ENCODE data around the gene TMEM145. TPM values are rescaled to one million over a fixed set of nuclear protein-coding genes. Genes with fewer than 3 reads are reported as not detected.
A peak's percentile ranks its signal among the peaks of the same experiment; 100 is the strongest.

TMEM145 gene
- total and polyA plus RNA-seq, 9 of the 15 experiments (the other 6 are each of a cell fraction or from before 2014, with no cell fraction given): 0.80 to 5.5 (median 1.9) TPM; not detected in 3

DNA sequence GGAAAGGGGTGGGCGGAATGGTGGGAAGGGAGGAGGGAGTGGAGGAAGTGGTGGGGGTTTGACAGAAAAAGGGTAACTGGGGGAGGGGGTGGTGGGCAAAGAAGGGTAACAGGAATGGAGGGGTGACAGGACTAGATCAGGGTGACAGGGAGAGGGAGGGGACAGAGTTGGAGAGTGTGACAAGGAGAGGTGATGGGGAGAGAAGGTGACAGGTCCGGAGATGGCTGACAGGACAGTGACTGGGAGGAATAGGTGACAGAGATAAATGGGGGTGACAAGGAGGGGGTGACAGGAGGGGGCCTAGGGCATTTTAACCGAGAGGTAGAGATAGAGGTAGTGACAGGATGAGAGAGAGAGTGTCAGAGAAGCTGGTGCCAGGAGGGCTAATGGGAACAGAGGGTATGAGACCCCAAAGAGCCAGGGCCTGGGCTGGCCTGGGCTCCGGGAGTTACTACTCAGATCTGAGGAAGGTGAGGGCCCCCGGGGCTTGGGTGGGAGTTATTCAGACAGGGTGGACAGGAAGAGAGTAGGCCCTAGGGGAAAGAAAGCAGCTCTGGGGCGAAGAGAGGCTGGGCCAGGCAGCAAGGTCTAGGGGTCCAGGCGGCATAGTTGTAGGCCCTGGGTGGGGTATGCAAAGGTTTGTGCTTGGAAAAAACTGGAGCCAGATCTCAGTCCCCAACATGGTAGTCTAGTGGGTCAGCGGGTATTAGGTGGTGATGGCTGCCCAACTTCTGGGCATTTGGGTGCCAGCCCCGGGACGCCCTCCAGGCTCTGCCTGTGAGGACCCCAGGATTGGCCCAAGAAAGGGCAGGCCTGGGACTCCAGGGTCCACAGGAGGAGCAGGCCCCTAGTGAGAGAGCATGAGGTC is 43.4 kb upstream of the TMEM145 start (continued):
- TF ChIP-seq, protein P1, sequence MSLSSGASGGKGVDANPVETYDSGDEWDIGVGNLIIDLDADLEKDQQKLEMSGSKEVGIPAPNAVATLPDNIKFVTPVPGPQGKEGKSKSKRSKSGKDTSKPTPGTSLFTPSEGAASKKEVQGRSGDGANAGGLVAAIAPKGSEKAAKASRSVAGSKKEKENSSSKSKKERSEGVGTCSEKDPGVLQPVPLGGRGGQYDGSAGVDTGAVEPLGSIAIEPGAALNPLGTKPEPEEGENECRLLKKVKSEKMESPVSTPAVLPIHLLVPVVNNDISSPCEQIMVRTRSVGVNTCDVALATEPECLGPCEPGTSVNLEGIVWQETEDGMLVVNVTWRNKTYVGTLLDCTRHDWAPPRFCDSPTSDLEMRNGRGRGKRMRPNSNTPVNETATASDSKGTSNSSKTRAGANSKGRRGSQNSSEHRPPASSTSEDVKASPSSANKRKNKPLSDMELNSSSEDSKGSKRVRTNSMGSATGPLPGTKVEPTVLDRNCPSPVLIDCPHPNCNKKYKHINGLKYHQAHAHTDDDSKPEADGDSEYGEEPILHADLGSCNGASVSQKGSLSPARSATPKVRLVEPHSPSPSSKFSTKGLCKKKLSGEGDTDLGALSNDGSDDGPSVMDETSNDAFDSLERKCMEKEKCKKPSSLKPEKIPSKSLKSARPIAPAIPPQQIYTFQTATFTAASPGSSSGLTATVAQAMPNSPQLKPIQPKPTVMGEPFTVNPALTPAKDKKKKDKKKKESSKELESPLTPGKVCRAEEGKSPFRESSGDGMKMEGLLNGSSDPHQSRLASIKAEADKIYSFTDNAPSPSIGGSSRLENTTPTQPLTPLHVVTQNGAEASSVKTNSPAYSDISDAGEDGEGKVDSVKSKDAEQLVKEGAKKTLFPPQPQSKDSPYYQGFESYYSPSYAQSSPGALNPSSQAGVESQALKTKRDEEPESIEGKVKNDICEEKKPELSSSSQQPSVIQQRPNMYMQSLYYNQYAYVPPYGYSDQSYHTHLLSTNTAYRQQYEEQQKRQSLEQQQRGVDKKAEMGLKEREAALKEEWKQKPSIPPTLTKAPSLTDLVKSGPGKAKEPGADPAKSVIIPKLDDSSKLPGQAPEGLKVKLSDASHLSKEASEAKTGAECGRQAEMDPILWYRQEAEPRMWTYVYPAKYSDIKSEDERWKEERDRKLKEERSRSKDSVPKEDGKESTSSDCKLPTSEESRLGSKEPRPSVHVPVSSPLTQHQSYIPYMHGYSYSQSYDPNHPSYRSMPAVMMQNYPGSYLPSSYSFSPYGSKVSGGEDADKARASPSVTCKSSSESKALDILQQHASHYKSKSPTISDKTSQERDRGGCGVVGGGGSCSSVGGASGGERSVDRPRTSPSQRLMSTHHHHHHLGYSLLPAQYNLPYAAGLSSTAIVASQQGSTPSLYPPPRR (CRISPR knock-in tag; IDR thresholded peaks at IDR 0.05; ENCODE audit: borderline replicate concordance): 0 out of 2 replicates have a peak, but pooled peaks have one; percentile 54
- peak; percentile 6; the same call in 1 of the 2 replicates for TF ChIP-seq PHF8 (IDR thresholded peaks at IDR 0.05; ENCODE audit: borderline replicate concordance, low read length)
- TF ChIP-seq SMAD3 (CRISPR knock-in tag; conservative IDR thresholded peaks at IDR 0.05): no peak
- no peak for TF ChIP-seq NR2C2 (CRISPR knock-in tag; IDR thresholded peaks at IDR 0.05)
- 0 out of 2 replicates have a peak, but pooled peaks have one; percentile 52 for TF ChIP-seq NR2C2 (tag; IDR thresholded peaks at IDR 0.05)
- 0 out of 2 replicates have a peak, but pooled peaks have one; percentile 67 for TF ChIP-seq LARP7 (IDR thresholded peaks at IDR 0.05)
- no peak for TF ChIP-seq MXD1 (CRISPR knock-in tag; IDR thresholded peaks at IDR 0.05; ENCODE audit: borderline replicate concordance, poor library complexity, severe bottlenecking)
- TF ChIP-seq SREBF1 (IDR thresholded peaks at IDR 0.05; ENCODE audit: borderline replicate concordance, low read depth, low read length): no peak
- peak; percentile 85 for TF ChIP-seq ELF4 (CRISPR knock-in tag; IDR thresholded peaks at IDR 0.05)
- TF ChIP-seq, protein P2, sequence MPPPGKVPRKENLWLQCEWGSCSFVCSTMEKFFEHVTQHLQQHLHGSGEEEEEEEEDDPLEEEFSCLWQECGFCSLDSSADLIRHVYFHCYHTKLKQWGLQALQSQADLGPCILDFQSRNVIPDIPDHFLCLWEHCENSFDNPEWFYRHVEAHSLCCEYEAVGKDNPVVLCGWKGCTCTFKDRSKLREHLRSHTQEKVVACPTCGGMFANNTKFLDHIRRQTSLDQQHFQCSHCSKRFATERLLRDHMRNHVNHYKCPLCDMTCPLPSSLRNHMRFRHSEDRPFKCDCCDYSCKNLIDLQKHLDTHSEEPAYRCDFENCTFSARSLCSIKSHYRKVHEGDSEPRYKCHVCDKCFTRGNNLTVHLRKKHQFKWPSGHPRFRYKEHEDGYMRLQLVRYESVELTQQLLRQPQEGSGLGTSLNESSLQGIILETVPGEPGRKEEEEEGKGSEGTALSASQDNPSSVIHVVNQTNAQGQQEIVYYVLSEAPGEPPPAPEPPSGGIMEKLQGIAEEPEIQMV (tag; conservative IDR thresholded peaks at IDR 0.05; ENCODE audit: low read depth): no peak
- TF ChIP-seq SMARCA5 (IDR thresholded peaks at IDR 0.05): 0 out of 2 replicates have a peak, but pooled peaks have one; percentile 44
- peak in 1 of 3 experiments; percentile 53 for TF ChIP-seq YY1 (IDR thresholded peaks at IDR 0.05; ENCODE audit: borderline replicate concordance in 1 of 3, control insufficient read depth in 1 of 3, extremely low read depth in 1 of 3, insufficient read depth in 3 of 3, insufficient read length in 1 of 3, insufficient replicate concordance in 2 of 3, low read depth in 1 of 3, low read length in 2 of 3)
- peak; percentile 29; the same call in 1 of the 2 replicates for TF ChIP-seq SUPT5H (IDR thresholded peaks at IDR 0.05)
- TF ChIP-seq AFF4 (CRISPR knock-in tag; IDR thresholded peaks at IDR 0.05): peak; percentile 27; the same call in 1 of the 2 replicates
- peak; percentile 43; the same call in 1 of the 2 replicates for TF ChIP-seq SMARCA4 (IDR thresholded peaks at IDR 0.05)

Measured in K562 (cell line).